Epithelial cell of esophagus (primary cell): Measurements from ENCODE around the gene SFXN4.

Experiments used
- DNase-seq: peaks from one replicate; pipeline ENCODE4 v3.0.0; 2010; ENCODE audit warnings: low read depth
- H3K4me3 ChIP-seq: 2 replicates; pipeline ENCODE4 v1.5.1; 2011; ENCODE audit warnings: mild to moderate bottlenecking, low read length, control low read depth
- TF ChIP-seq, protein P1 (sequence below): IDR thresholded peaks from 2 replicates; pipeline ENCODE4 v1.5.1; 2011; ENCODE audit warnings: low read depth, mild to moderate bottlenecking, low read length, control low read depth, inconsistent platforms; ENCODE audit not compliant: insufficient read depth; ENCODE audit errors: missing control alignments

SFXN4 gene

DNA sequence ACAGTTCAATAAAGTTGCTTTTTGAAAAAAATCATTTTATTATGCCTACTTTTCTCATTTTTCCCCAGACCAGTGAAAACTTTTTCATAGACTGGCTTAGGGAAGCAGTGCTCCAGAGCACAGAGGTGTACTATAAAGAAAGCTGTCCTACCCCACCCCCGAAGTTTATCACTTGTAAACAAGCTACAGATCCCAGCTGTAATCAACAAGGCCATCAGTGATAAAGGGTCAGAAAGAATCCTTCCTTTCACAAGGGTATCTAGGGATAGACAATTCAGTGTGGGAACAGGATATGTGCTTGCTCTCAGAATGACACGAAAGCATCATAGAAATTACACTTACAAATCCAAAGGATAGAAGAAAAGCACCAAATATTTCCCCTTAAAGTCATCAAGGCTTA lies 8.6 kb upstream of the SFXN4 start:
- TF ChIP-seq, protein P1, sequence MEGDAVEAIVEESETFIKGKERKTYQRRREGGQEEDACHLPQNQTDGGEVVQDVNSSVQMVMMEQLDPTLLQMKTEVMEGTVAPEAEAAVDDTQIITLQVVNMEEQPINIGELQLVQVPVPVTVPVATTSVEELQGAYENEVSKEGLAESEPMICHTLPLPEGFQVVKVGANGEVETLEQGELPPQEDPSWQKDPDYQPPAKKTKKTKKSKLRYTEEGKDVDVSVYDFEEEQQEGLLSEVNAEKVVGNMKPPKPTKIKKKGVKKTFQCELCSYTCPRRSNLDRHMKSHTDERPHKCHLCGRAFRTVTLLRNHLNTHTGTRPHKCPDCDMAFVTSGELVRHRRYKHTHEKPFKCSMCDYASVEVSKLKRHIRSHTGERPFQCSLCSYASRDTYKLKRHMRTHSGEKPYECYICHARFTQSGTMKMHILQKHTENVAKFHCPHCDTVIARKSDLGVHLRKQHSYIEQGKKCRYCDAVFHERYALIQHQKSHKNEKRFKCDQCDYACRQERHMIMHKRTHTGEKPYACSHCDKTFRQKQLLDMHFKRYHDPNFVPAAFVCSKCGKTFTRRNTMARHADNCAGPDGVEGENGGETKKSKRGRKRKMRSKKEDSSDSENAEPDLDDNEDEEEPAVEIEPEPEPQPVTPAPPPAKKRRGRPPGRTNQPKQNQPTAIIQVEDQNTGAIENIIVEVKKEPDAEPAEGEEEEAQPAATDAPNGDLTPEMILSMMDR = no peak
- no peak overlapping the region for H3K4me3 ChIP-seq
- DNase-seq = no peak

DNA sequence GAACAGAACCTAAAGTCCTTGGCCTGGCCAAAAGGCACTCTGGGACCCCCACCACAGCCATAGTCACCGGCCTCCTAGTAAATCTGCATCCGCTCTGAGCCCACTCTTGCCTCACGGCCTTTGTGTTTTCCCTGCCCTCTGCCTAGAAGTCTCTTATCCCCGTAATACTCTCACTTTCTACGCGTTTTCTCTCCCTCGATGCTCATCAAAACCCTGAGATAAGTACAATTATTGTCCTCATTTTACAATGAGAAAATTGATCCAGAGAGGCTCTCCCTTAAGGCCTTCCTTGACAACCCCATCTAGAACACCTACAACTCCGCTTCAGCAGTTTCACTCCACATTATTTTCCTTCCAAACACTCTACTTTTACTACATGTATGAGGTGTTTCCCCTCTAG lies 1.5 kb upstream of the SFXN4 start:
- no peak for DNase-seq
- TF ChIP-seq, protein P1 = no peak
- H3K4me3 ChIP-seq = no peak overlapping the region

DNA sequence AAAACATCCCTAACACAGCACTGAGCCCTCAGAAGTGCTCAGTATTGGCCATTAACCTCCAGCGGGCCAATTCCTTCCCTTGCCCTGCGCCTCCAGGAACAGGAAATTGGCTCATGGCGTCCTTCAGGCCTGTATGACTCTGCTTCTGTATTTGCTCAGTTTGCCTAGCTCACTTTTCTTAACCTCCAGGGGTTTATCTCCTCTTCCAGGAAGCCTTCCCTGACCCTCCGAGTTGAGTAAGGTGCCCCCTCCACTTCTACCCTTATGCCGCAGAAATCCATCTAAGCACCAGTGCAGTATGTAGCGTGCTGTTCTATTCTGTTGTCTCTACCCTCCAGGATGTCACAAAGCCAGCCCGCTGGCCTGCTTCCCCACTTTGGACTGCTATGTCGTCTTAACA lies 1.1 kb upstream of the SFXN4 start:
- TF ChIP-seq, protein P1 = no peak
- H3K4me3 ChIP-seq = no peak overlapping the region
- DNase-seq = no peak

DNA sequence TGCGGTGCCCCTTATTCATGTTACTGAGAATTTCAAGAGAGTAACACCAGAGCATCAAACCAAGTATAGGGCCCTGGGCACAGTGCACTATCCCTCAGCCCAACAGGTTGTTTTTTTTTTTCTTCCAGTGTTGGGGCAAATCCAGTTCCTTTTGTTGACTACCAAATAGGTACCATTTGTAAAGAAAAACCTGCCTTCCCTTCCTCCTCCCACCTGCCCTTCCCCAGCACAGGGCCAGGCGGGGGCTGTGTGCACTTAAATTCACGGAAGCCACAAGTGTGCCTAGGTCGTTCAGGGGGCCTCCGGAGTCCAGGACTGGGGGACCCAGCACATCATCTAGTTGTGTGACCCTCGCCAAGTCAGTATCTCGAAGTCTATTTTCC lies 595 bp upstream of the SFXN4 start:
- DNase-seq = no peak
- TF ChIP-seq, protein P1 = no peak
- peak overlapping the region; percentile 77 for H3K4me3 ChIP-seq

DNA sequence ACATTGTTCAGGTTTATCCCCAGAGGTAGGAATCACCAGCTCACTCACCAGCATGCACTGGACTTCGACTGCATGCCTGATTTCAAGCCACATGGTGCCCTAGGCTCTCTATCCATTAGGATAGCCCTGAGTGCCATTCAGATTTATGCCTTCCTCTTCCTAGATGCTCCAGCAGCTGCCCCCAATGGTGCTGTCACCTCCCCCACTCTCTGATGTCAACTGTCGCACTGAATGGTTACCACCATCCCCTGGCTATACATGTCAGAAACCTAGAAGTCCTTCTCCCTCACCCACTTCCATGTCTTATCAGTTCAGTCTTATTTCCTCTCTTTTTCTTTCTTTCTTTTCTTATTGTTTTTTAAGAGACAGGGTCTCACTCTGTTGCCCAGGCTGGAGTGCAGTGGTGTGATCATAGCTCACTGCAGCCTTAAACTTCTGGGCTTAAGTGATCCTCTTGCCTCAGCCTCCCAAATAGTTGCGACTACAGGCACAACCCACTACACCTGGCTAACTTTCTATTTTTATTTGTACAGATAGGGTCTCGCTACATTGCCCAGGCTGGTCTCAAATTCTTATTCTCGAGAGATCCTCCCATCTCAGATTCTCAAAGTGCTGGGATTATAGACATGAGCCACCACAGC lies 2.9 kb downstream of the SFXN4 start:
- TF ChIP-seq, protein P1 = no peak
- no peak overlapping the region for H3K4me3 ChIP-seq
- no peak for DNase-seq

DNA sequence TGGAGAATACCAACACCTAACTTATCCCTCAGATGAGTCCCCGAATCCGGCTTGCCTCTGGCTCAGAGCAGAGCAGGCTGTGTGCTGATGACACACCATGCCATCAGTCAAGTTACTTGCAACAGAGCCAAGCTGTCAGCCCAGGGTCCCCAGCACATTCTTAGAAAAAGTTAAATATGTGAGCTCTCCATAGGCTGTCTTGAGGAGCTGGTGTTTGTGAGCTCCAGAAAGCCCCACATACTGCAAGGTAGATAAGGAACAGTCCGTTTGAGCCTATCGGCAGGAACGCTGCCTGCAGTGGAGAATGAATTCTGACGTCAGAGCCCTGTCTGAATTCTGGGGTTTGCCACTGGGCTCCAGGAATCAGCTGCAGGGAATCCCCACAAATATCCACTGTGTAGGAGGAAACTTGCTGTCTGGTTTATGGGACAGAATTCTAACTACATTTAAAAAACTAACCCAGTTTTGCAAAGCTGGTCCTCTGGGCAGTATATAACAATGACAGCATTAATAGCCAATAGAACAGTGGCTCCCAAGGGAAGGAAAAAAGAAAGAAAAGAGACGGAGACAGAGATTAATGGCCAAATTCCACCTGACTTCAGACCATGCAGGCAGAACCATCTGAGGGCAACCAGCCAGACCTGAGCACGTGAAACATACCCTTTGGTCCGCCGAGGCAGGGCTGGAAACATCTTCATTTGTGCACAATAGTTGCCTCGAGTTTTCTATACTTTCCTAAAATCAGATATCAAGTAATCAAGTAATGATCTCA lies 3.6 kb downstream of the SFXN4 start:
- peak; percentile 58 for DNase-seq
- H3K4me3 ChIP-seq = no peak overlapping the region
- TF ChIP-seq, protein P1 = no peak
